Epithelial cell of alveolus of lung (primary cell): Measurements from ENCODE around the gene CDR2. TPM values are rescaled to one million over a fixed set of nuclear protein-coding genes. Genes with fewer than 3 reads are reported as not detected.

Source experiments
- total RNA-seq: library from RNA; depleted of rRNA; stranded (reverse); fragments of >200 nt; gene quantifications from 2 replicates; pipeline ENCODE4 v1.2.1, GENCODE V29; 2015

CDR2 gene
- total RNA-seq = 23.0 and 44.0 TPM in 2 replicates

DNA sequence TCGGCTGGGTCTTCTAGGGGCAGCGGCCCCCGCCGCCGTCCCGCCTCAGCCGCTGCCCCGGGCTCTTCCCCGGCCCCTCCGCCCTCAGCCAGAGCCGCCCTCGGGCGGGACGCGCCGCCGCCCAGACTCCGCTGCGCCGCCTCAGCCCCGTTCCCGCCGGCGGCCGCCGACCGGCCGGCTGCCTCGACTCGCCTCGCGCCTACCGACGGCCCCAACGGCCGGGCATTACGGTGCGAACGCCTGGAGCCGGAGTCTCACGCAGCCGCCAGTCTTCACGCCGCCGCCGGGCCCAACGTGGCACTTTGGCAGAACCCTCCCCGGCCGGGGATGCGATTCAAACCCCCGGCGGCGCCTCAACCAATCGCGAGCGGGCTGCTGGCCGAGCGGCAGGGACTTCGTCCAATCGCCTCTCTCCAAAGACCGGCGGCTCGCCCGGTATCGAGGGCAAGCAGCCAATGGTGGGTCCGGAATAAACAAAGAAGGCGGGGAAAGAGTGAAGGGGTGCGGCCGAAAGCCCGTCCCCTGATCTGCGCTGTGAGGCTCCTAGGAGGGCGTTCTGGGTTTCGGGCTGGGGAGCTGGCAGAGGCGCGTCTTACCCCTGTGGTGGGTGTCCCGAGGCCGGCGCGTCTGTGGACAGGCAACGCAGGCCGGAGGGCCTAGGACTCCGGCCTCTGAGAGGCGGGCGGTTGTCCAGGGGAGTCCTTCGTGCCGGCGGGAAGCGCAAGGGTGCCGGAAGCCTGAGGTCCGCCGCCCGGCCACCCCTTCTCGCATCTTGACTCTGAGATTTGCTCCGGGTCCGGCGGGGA lies at the start of gene CDR2:
Gene CDR2, minus strand, starts transcription at position 309 of the 806 bp plus-strand sequence. CDS start 310 bp downstream, outside the sequence.

DNA sequence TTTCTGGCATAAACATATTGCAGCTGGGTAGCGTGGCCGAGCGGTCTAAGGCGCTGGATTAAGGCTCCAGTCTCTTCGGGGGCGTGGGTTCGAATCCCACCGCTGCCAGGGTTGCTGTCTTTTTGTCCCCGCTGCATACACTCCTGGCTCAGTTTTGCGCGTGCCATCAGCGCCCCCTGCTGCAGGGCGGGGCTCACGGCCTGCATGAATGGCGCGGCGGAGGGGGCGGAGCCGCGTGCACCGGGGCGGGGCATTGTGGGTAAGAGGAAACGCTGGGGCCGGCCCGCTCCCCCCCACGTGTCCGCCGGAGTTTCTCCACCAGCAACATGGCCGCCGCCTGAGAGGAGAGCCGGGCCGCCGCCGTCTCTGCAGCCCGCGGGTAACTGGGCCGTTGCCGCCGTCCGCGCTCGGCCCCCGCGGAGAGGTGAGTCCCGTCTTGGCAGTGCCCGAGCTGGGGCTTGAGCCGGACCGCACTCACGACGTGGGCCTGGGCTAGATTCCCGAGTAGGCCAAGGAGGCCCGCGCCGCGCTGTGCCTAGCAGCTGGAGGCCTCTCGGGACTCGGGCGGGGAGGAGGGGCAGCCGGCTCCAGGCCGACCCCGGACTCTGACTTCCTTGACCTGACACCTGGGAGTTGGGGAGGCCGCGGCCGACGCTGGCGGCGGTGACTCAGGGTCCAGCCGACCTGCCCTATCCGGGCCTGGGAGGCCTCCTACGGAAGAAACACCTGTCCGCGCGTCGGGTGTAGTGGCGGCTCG lies 77.1 kb downstream of the CDR2 start, which contains the start of gene POLR3E:
Gene POLR3E, plus strand, starts transcription at position 296 of the 757 bp plus-strand sequence. CDS start 5,560 bp downstream, outside the sequence.

Other genes starting within 250 kb of the CDR2 start
- gene SDR42E2, start 212.1 kb downstream of the CDR2 start, total RNA-seq = not detected in 2 replicates
- 13.1 and 13.3 TPM in 2 replicates for gene EEF2K, start 168.3 kb downstream of the CDR2 start, total RNA-seq
- 20.4 and 22.8 TPM in 2 replicates for gene POLR3E, start 77.2 kb downstream of the CDR2 start, total RNA-seq
- gene NPIPB5, start 136.3 kb upstream of the CDR2 start, total RNA-seq = 11.8 and 27.6 TPM in 2 replicates